ENCODE results near the gene PPFIBP1.
"Not testable (repeated sequence)": the region's sequence is repeated elsewhere in the genome, so short reads cannot be mapped to it uniquely, and the experiment has no call there.

- not testable (repeated sequence) for TF ChIP-seq POLR2A (IDR thresholded peaks at IDR 0.05; ENCODE audit: low read depth, low read length); POLR2AphosphoS5 (IDR thresholded peaks at IDR 0.05; ENCODE audit: low read depth, low read length); TAF1 (IDR thresholded peaks at IDR 0.05; ENCODE audit: borderline replicate concordance, low read depth, low read length)
Measured at GRCh38 chr12:27544858-27545257, 20.9 kb downstream of the PPFIBP1 start.

All from GM12892 (cell line).